NCI-H82 treated with DMSO at 0.1 percent for 48 hours (cell line): ENCODE results near the gene OR10D3.
"Not testable (repeated sequence)": the region's sequence is repeated elsewhere in the genome, so short reads cannot be mapped to it uniquely, and the experiment has no call there.

Source experiments
- DNase-seq: peaks from one replicate; lab custom pipeline; 2025; ENCODE audit not compliant: unreplicated experiment; lab: John Stamatoyannopoulos, UW

The OR10D3 gene, protein sequence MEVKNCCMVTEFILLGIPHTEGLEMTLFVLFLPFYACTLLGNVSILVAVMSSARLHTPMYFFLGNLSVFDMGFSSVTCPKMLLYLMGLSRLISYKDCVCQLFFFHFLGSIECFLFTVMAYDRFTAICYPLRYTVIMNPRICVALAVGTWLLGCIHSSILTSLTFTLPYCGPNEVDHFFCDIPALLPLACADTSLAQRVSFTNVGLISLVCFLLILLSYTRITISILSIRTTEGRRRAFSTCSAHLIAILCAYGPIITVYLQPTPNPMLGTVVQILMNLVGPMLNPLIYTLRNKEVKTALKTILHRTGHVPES

DNA sequence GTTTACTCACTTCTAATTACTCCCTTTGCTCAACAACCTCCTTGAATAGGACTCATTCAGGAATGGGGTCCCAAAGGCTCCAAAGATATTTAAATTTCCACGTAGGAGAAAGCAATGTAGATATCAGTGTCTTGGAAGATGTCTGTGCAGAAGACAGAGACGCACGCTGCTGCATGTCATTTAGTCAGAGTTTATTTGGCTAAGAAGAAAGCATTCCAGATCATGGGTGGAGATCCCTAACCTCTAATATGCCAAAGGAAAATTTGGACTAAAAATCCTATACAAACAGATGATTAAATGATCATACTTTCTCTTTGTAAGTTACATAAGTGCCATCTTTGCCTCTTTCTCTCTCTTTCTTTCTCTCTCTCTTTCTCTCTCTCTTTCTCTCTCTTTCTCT is at the start of gene OR10D3:
Gene OR10D3 (plus strand): TSS at position 278 of the 400 bp plus-strand sequence. CDS start 1,925 bp downstream, outside the sequence.
- no peak for DNase-seq

DNA sequence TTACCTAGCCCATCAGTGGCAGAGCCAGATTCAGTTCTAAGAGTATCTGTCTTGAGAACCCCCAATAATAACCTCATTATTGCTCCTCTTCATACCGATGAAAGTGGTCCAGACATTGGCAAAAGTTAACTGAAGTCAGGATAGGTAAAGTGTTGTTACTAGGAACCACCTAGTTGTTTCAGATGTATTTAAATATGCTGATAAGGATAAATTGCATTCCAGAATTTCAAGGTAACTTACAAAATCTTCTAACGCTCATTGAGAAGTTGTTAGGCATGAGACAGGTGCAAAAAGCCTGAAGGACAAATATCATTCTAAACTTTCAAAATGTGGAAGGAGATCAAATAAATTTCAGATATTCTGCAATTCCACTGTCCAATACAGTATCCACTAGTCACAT is 40.1 kb upstream of the OR10D3 start:
- DNase-seq = no peak

DNA sequence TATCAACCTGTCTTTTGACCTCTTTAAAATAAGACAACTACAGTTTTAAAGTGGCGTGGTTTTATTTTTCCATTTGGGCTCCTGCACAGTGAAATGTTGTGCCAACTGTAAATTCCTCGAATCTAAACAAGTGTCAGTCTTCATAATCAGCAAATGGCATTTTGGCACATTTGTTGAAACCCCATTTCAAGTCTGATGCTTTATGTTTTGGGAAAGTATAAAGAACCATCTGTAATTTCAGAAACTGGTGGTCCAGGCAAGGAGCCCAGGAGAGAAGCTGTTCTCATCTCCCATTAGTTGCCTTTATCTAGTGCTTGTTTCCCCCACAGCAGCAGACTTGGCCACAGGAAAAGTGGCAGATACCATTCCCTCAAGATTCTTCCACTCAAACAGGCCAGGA is 35.2 kb upstream of the OR10D3 start:
- DNase-seq = no peak

DNA sequence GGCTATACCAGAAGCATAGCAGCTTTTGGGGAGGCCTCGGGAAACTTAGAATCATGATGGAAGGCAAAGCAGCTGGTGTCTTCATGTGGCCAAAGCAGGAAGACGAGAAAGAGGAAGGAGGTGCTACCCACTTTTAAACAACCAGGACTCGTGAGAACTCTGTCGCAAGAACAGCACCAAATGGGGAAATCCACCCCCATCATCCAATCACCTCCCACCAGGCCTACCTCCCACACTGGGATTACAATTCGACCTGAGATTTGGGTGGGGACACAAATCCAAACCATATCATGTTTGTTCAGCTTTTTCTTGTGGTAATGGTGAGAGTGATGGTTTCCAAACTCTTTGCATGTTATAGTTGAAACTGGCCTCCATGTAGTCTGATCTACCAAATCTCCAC is 32.5 kb upstream of the OR10D3 start:
- DNase-seq = no peak

DNA sequence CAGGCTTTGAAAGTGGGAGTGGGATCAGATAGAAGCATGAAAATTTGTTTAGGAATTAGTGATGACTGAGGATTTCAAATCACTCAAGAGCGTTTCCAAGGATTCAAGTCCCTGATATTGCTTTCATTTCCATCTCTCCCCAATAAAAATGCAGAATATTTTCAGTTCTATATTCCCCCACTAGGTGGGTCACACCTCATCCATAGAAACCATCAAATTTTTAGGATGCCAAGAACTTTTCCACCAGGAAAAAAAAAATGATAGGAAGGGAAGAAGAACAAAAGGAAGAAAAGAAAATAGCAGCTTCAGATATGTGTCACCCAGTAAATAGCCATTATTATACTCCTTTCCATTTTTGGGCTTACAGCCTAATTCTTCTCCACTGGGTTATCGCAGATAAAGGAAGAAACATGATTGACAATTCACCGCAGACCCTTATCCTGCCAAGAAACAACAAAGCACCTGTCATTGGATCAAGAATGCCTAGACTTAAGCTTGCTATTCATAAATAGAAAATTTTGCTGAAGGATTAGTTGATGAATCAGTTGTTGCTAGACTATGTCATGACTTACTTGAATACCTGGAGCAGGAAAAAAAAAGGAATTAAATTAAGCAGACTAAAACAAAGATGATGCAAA is 30.3 kb upstream of the OR10D3 start:
- no peak for DNase-seq

DNA sequence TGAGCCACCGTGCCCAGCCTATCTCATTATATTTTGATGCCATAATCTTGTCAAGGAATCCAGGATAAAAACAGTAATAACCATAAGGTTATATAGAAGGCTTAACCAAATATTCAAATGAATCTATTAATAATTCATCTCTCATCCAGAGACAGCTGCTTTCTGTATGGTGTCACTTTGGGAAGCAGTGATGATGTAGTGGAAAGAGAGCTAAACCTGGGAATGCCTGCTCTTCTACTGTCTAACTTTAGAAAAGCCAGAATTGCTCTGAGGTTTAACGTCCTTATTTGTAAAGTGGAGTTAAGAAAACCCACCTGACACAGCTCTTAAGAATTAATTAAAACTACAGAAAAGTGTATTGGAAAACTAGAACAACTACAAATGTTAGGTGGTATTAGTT is 29.3 kb upstream of the OR10D3 start:
- DNase-seq = no peak

DNA sequence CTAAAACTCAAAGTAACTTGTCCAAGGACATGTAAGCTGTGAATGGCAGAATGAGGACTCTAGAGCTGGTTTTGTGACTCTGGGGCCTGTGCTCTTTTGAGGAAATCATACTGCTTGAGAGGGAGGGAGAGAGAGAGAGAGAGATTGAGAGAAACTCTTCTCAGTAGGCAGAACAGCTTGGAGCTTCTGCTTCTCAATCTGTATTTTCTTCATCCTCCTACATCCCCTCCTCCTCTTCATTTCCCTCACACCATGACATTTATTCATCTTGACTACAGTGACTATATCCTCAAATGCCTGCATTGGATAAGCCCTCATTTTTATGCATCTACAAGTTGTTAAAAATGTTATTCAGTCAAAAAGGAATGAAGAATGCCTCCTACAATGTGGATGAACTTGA is 23.7 kb upstream of the OR10D3 start:
- DNase-seq = no peak

DNA sequence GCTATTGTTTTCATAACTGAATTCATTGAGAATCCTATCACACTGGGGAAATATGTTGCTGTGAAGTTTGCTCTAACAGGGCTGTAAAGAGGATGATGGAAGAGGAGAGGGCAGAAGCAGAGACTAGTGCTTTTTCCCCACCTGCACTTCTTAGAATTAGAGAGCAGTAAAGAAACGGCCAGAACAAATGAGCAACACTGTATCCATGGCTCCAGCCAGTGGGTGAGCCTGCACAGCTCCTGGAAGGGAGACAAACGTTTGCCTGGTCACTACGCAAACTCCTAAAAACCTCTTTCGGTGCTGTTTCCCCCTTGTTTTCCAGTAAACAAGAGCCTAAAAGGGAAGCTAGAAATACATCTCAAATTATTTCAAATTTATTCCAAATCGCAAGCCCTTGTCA is 22.2 kb upstream of the OR10D3 start:
- DNase-seq = no peak

DNA sequence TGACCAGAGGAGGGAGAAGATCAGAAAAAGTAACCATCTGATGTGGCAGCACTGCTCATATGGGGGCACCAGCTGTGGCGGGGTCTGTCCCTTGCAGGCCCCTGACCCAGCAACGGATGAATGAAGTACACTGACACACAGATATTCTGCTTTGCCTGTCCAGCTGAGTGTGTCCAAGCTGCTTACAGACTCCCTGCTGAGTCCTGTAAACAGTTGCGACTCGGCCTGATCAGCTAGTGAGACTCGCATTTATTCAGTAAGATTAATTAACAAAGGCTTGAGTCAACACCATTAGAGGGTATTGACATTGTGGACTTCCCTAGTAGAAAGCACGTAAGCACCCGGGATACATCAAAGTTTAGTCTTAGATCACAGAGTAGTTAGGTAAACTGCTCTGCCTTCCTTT is 15.3 kb upstream of the OR10D3 start:
- DNase-seq = no peak

DNA sequence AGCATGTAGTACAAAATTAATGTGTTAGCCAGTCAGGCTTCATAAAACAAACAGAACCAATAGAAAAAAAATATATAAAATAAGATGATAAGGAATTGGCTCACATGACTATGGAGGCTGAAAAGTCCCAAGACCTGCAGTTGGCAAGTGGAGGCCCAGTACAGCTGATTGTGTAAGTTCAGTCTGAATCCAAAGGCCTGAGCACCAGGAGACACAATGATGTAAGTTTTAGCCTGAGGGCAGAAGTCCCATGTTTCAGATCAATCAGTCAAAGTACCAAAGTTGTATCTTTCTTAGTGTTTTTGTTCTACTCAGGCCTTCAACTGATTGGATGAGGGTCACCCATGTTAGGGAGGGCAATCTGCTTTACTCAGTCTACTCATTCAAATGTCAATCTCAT is 14.3 kb upstream of the OR10D3 start:
- no peak for DNase-seq

DNA sequence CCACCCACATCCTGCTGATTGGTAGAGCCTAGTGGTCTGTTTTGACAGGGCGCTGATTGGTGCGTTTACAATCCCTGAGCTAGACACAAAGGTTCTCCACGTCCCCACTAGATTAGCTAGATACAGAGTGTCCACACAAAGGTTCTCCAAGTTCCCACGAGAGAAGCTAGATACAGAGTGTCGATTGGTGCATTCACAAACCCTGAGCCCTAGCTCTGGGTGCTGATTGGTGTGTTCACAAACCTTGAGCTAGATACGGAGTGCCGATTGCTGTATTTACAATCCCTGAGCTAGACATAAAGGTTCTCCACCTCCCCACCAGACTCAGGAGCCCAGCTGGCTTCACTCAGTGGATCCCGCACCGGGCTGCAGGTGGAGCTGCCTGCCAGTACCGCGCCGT is 12.8 kb upstream of the OR10D3 start:
- not testable (repeated sequence) for DNase-seq

DNA sequence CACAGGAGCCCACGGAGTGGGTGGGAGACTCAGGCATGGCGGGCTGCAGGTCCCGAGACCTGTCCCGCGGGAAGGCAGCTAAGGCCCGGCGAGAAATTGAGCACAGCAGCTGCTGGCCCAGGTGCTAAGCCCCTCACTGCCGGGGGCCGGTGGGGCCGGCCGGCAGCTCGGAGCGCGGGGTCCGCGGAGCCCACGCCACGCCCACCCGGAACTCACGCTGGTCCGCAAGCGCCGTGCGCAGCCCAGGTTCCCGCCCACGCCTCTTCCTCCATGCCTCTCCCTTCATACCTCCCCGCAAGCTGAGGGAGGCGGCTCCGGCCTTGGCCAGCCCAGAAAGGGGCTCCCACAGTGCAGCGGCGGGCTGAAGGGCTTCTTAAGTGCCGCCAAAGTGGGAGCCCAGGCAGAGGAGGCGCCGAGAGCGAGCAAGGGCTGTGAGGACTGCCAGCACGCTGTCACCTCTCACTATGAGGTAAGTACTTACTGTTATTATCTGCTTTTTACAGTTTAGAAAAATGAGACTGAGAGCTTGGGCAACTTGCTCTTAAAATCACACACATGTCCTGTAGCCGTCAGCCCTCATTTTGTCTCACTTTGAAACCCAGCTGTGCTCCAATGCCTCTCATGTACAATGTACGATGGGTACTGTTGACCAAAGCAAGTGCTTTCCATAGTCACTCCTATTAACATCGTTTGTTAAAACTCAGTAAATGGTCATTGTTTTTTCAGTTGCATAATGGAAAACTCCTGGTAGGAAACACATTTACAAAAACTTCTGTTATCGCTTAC is 12.2 kb upstream of the OR10D3 start:
- no peak for DNase-seq

DNA sequence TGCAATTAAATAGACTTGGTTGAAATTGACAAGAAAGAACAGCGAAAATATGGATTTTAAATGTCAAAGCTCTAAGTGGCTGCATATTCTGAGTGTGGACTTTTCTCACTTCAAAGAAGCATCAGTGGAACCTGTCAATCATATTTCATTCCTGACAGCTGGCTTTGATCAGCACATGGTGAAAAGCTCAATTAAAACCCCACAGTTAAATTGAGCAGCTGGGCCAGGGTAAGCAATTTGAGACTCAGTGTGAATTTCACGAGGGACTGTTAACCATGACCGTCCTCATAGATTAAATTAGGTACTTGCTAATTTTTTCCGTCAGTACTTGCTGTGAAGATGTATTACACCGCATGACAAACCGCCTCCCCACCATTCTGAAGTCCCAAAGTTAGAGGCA is 11.0 kb upstream of the OR10D3 start:
- DNase-seq = no peak

DNA sequence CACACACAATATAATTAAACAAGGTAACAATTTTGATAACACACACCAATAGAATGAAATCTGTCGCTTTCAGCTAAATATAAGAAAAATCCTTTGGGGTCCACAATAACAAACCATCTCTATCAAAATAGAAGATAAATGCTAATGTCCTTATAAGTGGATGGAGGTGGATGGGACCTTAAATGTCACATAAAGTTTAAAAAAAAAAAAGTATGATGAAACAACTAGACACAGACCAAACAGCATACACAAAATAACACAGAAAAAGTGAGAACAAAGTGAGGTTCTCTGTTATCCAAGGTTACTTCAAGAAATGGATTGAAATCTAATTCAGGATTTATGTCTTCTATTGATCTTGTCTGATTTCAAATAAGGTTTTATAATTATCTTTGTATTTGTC is 10.5 kb upstream of the OR10D3 start:
- no peak for DNase-seq

DNA sequence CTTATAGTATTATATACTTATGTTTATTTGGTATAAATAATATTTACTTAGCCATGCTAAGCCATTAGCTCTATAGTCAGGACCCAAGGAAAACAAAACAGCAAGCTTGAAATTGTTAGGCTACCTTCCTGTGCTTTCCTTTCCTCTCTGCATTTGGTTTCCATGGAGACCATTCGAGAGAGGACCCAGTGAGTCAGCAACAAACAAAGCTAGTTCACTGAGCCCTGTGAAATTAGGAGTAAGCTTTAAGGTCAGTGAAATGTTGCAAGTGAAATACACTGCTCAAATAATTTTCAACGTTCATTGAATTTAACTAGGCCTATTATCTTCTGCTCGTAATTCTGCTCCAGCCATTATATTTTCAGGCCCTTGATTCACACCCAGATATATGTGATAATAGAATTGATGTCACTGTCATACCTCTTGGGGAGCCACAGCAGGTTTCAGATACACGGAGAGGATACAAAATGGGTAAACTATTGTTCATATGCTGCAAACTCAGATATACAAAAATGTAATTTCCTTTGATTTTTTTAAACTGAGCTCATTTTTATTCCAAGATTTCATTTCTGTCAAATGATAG is 9.1 kb upstream of the OR10D3 start:
- no peak for DNase-seq

DNA sequence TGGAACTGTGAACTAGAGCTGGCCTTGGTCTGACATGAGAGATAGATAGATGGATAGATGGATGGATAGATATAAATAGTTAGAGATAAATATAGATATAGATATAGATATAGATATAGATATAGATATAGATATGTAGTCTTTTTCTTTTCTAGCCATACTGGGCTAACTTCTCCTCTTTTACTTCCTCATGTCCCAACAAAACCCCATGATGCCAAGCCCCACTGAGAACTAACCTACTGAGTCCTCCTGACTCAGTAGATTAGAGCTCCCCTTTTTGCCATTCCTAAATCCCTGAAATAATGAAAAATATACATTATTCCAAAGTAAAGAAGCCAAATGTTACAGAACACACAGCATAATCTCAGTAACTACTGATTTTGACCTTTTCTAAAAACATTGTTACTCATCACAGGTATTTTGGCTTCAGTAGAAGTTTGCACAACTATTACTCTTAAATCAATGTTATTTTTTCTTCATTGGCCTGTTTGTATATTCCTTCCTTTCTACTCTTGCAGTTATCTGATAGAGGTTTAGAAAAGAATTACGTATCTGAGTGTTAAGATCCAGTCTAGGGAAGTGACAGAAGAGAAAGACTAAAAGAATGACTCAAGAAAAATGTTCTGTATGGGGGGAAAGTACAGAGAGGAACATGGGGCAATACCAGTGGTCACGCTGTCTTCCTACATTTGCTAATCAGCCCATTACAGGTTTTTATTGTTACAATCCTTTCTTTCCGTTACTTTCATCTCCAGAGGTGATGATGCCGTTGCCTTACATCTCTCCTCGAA is 6.0 kb upstream of the OR10D3 start:
- DNase-seq = no peak

DNA sequence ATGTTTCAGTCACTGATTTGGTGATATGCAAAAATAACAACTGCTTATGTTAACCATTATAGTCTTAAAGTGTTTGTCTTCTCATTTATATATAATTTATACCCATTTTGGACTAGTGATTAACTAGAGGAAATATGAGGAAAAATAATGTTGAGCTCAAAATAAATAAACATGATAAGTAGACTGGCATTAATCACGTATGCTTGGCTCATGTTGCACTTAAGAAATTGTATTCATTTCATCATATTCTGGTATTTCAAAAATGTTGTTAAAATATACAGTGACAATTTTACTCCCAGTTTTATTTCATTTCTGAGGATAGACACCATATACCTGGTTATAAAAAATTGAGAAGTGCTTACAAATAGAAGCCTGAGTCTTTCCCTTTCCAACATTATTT is 3.8 kb upstream of the OR10D3 start:
- DNase-seq = no peak

DNA sequence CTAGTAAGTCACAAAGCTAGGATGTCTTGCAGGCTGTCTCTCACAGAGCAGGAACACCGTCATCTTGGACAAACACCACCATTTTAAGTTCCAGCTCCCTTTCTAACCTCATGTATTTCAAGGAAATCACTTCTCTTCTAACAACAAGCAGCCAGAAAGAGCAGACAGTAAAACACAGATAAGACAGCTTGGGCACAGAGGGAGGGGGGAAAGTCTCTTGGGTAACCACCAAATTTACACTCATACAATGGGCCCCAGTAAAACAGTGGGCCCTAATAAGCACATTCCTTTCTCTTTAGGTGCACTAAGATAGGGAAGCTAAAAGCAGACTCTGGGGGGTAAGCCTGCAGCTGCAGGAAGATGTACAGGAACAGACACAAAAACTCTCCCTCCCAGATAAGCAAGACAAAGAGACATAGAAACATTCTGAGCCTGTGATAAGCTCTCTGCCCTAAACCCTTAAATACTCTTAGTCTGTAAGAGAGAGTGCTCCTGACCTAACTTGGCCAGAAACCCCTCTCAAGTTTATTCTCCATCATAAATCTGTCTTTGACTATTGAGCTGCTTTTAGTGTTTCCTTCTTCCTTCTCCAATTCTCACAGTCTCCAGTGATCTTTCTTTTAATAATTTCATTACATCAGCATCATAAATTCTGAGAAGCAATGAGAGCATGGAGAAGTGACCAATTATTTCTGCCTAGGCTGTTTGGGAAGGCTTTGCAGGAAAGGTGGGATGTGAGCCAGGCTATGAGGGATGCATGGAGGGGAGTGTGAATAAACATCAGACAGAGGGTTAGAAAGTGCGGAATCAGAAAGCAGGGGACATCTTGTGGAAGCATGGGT is 7.4 kb downstream of the OR10D3 start:
- DNase-seq = peak; percentile 39

DNA sequence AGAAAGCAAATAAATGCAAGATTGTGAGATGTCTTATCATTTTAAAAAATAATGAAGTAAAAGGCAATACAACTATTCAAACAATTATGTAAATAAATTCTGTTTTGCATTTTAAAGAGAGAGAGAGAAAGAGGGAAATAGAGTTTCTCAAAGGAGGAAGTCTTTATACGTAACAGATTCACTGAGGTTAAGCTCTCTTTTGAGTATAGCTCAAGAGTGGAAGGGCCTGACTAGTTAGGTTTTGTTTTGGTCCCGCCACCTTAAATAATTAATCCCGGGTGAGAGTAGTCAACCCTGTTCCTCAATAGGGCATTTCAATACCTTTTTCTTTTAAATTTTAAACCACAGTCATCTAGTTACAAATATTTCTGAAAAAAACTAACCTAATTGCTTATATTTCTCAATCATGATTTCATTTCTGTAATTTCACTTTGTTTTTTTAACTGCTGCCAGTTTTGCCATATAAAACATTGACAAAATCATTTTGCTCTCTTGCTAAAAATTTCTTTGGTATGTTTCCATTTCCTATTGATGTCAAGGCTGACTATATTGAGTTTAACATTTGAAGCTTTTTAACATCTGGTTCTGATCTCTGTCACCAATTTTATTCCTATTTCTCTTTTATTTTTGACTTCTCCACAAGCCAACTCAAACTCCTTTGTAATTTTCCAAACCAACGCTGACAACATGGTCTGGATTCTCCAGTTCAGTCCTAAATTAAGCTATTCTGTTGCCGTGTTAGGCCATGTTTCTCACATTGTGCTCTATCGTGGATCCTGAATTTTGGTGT is 10.3 kb downstream of the OR10D3 start:
- DNase-seq = no peak
